Lower lobe of right lung (tissue), 2 donors: ENCODE results near the gene RMP24.

Source experiments
- ATAC-seq, 2 donors: fragments of 200-7000 bp; cut with Tn5 transposase; one replicate each; pipeline ENCODE4 v1.9.1; 2020 to 2022; ENCODE audit warnings: mild to moderate bottlenecking in 2 of 2, moderate library complexity in 2 of 2
- DNase-seq: peaks from one replicate; pipeline ENCODE4 v3.0.0-alpha.2; 2020
- H3K27ac ChIP-seq: fragments of 200-600 bp; one replicate; pipeline ENCODE4 v1.8.0; 2022
- H3K27me3 ChIP-seq: fragments of 200-600 bp; one replicate; pipeline ENCODE4 v1.8.0; 2022; ENCODE audit warnings: low read depth
- H3K36me3 ChIP-seq: fragments of 200-600 bp; one replicate; pipeline ENCODE4 v1.8.0; 2022; ENCODE audit warnings: mild to moderate bottlenecking
- H3K4me1 ChIP-seq: fragments of 200-600 bp; one replicate; pipeline ENCODE4 v1.8.0; 2022
- H3K4me3 ChIP-seq: fragments of 200-600 bp; one replicate; pipeline ENCODE4 v1.8.0; 2022; ENCODE audit warnings: mild to moderate bottlenecking
- H3K9me3 ChIP-seq: fragments of 200-600 bp; one replicate; pipeline ENCODE4 v1.8.0; 2022
- CTCF ChIP-seq: fragments of 200-600 bp; IDR thresholded peaks from one replicate; pipeline ENCODE4 v1.8.0; 2022; ENCODE audit warnings: antibody characterized with exemption, mild to moderate bottlenecking
- intact Hi-C: fragments of 100-400 bp; cut with DNase I; formaldehyde crosslinking; loops from one replicate; pipeline ENCODE4 v1.11.0; 2022
- donor health status: DM: no; HTN: yes; CAD: no; lungs with severe emphysema.

Gene RMP24

DNA sequence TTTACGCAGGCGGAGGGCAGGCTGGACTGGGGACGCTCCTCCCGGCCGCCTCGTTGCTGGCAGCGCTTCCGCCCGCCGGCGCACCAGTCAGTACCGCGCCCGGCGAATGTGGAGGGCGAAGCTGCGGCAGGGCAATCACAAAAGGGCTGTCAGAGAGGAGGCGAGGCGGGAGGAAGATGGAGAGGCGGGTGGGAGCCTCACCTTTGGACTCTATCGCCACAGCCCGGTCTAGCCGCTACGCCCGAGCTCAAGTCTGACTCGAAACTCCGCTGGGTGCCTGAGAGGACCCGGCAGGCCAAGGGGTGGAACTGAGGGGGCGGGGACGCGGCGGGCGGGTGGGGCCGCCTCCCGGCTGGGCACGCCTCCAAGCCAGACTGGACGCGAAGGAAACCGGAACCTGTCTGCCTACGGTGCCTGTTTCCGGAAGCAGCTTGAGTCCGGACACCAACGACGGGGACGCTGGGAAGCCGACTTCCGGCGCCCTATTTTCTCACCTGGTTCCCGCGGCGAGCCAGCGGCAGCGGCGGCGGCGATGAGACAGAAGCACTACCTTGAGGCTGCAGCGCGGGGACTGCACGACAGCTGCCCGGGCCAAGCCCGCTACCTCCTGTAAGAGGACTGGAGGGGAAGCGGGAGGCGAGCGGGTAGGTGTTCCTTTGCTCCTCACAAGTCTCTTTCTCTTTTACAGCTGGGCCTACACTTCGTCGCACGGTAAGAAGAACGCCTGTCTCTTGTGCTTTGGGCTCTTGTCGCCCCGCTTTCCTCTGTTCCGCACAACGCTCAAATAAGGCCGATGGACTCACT, at the start of gene RMP24:
Gene RMP24 (plus strand): TSS at position 483 of the 804 bp plus-strand sequence.
- ATAC-seq (peak; percentile 98 to 99), DNase-seq (peak; percentile 95)
- Histone ChIP-seq H3K4me1 (peaks cover 23% of the 10 kb centered on the region), H3K4me3 (peak within 1 kb of the TSS; percentile 76), H3K27me3 (no peaks in the 10 kb centered on the region), H3K27ac (peak within 1 kb of the TSS; percentile 93), H3K9me3 (no peaks in the 10 kb centered on the region), H3K36me3 (peaks cover 27% of the 10 kb centered on the region)
- intact Hi-C loops = no loop called here
- TF ChIP-seq CTCF = no peak

GRCh38 chr18:35923939-35924684, 48.4 kb upstream of the RMP24 start:
- no peaks in the 10 kb centered on the region for H3K4me1 ChIP-seq
- H3K4me3 ChIP-seq = no peak overlapping the region
- H3K9me3 ChIP-seq = no peaks in the 10 kb centered on the region
- ATAC-seq (peak; percentile 57 to 59), DNase-seq (no peak)
- H3K36me3 ChIP-seq = no peaks in the 10 kb centered on the region
- TF ChIP-seq CTCF = no peak
- no peaks in the 10 kb centered on the region for H3K27me3 ChIP-seq
- intact Hi-C loops = no loop called here
- H3K27ac ChIP-seq = no peak overlapping the region

DNA sequence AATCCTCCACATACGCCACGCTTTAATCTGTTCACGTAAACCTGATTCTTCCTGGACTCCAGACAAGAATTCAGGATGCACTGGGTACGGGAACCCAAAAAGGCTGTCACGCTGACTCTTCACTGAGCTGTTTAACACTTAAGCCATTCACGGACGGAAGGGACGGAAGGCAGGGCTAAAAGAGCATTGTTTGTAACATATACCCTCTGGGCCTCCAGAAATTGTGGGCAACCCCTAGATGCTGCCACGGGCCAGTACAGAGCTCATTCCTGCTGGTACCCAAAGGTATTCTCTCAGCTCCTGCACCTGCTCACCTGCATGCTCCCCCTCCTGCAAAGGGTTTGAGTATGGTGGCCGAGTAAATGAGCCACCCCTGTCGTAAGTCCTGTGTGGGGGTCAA, 45.6 kb upstream of the RMP24 start:
- H3K36me3 ChIP-seq = no peaks in the 10 kb centered on the region
- intact Hi-C loops = no loop called here
- no peak overlapping the region for H3K4me3 ChIP-seq
- no peak for ATAC-seq
- no peaks in the 10 kb centered on the region for H3K27me3 ChIP-seq
- H3K27ac ChIP-seq = no peak overlapping the region
- H3K4me1 ChIP-seq = no peaks in the 10 kb centered on the region
- TF ChIP-seq CTCF = no peak
- DNase-seq = no peak
- H3K9me3 ChIP-seq = peaks cover 6% of the 10 kb centered on the region

DNA sequence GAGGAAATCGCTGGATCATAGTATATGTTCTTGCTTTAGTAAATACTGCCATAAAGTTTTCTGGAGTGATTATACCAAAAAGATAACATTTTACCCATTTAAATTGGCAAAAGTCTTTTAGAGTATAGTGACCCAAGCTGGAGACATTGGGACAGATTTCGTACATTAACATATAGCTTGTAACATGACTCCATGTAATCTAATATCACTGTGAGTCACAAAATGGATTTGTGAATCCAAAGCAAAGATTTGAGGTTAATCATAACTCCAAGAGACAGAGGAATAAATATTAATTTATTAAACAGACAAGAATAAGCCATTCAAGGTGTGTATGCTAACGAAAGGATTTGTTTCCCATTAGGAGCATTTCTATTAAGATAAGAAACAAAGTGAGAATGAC, 45.0 kb upstream of the RMP24 start:
- Histone ChIP-seq H3K4me3 (no peak overlapping the region), H3K27me3 (no peaks in the 10 kb centered on the region), H3K9me3 (peaks cover 6% of the 10 kb centered on the region), H3K4me1 (no peaks in the 10 kb centered on the region), H3K36me3 (no peaks in the 10 kb centered on the region), H3K27ac (no peak overlapping the region)
- ATAC-seq (no peak), DNase-seq (no peak)
- TF ChIP-seq CTCF = no peak
- intact Hi-C loops = no loop called here

DNA sequence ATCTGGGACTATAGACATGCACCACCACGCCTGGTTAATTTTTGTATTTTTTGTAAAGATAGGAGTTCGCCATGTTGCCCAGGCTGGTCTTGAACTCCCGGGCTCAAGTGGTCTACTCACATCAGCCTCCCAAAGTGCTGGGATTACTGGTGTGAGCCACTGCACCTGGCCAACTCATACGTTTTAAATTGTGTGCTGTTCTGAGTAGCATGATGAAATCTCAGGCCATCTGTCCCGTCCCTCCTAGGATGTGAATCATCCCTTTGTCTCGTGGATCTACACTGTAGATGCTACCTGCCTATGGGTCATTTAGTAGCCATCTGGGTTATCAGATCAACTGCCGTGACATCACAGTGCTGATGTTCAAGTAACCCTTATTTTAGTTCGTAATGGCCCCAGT, 38.5 kb upstream of the RMP24 start:
- H3K27me3 ChIP-seq = no peaks in the 10 kb centered on the region
- DNase-seq (no peak), ATAC-seq (no peak)
- intact Hi-C loops = no loop called here
- H3K4me1 ChIP-seq = no peaks in the 10 kb centered on the region
- peaks cover 6% of the 10 kb centered on the region for H3K9me3 ChIP-seq
- TF ChIP-seq CTCF = no peak
- no peak overlapping the region for H3K27ac ChIP-seq
- no peaks in the 10 kb centered on the region for H3K36me3 ChIP-seq
- no peak overlapping the region for H3K4me3 ChIP-seq
